Smooth muscle cell of the pulmonary artery (primary cell): ENCODE results near the gene PDE1C. TPM values are rescaled to one million over a fixed set of nuclear protein-coding genes. Genes with fewer than 3 reads are reported as not detected.

ENCODE experiments used
- total RNA-seq: library from RNA; depleted of rRNA; stranded (reverse); fragments of >200 nt; gene quantifications from 2 replicates; pipeline ENCODE4 v1.2.3, GENCODE V29; 2014

The PDE1C gene
- total RNA-seq, result 52.9 and 89.5 TPM in 2 replicates

GRCh38 chr7:32070406-32071360 is at the start of gene PDE1C:
TSS of gene PDE1C (minus strand) at chr7:32070407.

